Measurements from ENCODE around the gene SSH2. TPM values are rescaled to one million over a fixed set of nuclear protein-coding genes. Genes with fewer than 3 reads are reported as not detected.

SSH2 gene
- total and polyA plus RNA-seq, 5 experiments from 2014 or later: 27.1 to 73.9 (median 32.6) TPM

GRCh38 chr17:29582254-29582765 lies 347.7 kb downstream of the SSH2 start:
- ATAC-seq (no peak), DNase-seq (no peak)
- no peaks in the 10 kb centered on the region for H3K9me3 Mint-ChIP-seq
- POLR2A ChIA-PET: interaction anchor here (1.3 to 6.0 kb wide), 4 partner anchors 10 to 196 kb away, joined by 3 to 43 read pairs (median 17); partner anchors contain the start of gene ANKRD13B
- H3K4me1 Mint-ChIP-seq: peaks cover 19 to 49% (median 46%) of the 10 kb centered on the region in 4 donors
- no peaks in the 10 kb centered on the region for H3K27me3 Mint-ChIP-seq
- H3K4me3 Mint-ChIP-seq: no peak overlapping the region
- peak overlapping the region in 2 of 10 donors; percentile 38 to 67 for H3K27ac Mint-ChIP-seq
- H3K36me3 Mint-ChIP-seq: peaks cover 0 to 17% (median 3%) of the 10 kb centered on the region in 3 donors

- ATAC-seq: no peak
- DNase-seq: no peak
- H3K4me3 Mint-ChIP-seq: no peak overlapping the region
- H3K27me3 Mint-ChIP-seq: no peaks in the 10 kb centered on the region
- H3K9me3 Mint-ChIP-seq: no peaks in the 10 kb centered on the region
- POLR2A ChIA-PET: interaction anchor here (1.3 to 6.0 kb wide), 6 partner anchors 11 to 197 kb away, joined by 3 to 43 read pairs (median 16); partner anchors contain the start of genes ABHD15, ANKRD13B and TP53I13
- peaks cover 0 to 21% (median 3%) of the 10 kb centered on the region in 3 donors for H3K36me3 Mint-ChIP-seq
- peak overlapping the region in 2 of 10 donors; percentile 38 to 67 for H3K27ac Mint-ChIP-seq
- H3K4me1 Mint-ChIP-seq: peaks cover 18 to 43% (median 40%) of the 10 kb centered on the region in 4 donors
These were observed 348.3 kb downstream of the SSH2 start for GRCh38 chr17:29581583-29582253.

GRCh38 chr17:29579866-29580771 lies 349.9 kb downstream of the SSH2 start:
- H3K27ac Mint-ChIP-seq: peak overlapping the region; percentile 38 to 93 (median 76)
- ATAC-seq: peak; percentile 98 to 99
- peak overlapping the region in 1 of 10 donors; percentile 35 for H3K4me3 Mint-ChIP-seq
- peaks cover 11 to 28% (median 26%) of the 10 kb centered on the region in 4 donors for H3K4me1 Mint-ChIP-seq
- H3K36me3 Mint-ChIP-seq: peaks cover 0 to 31% (median 3%) of the 10 kb centered on the region in 3 donors
- POLR2A ChIA-PET: interaction anchor here (0.6 to 6.0 kb wide), 11 partner anchors 9 to 502 kb away, joined by 3 to 43 read pairs (median 6); partner anchors contain the start of genes ABHD15, ANKRD13B, CORO6 and TP53I13
- no peaks in the 10 kb centered on the region for H3K27me3 Mint-ChIP-seq
- peak; percentile 81 to 94 (median 89) for DNase-seq
- no peaks in the 10 kb centered on the region for H3K9me3 Mint-ChIP-seq

- H3K4me1 Mint-ChIP-seq: peaks cover 5 to 19% (median 16%) of the 10 kb centered on the region in 4 donors
- H3K27ac Mint-ChIP-seq: peak overlapping the region in 3 of 10 donors; percentile 11 to 62 (median 19)
- peaks cover 0 to 41% (median 4%) of the 10 kb centered on the region in 3 donors for H3K36me3 Mint-ChIP-seq
- no peaks in the 10 kb centered on the region for H3K27me3 Mint-ChIP-seq
- no peak for ATAC-seq
- DNase-seq: no peak
- no peak overlapping the region for H3K4me3 Mint-ChIP-seq
- H3K9me3 Mint-ChIP-seq: no peaks in the 10 kb centered on the region
- POLR2A ChIA-PET: interaction anchor here (1.4 to 6.0 kb wide), 6 partner anchors 8 to 352 kb away, joined by 4 to 43 read pairs (median 16); partner anchors contain the start of genes ABHD15, ANKRD13B and TP53I13
These were observed 351.2 kb downstream of the SSH2 start for GRCh38 chr17:29578626-29579485.

GRCh38 chr17:29577385-29578211 lies 352.4 kb downstream of the SSH2 start:
- ATAC-seq (no peak), DNase-seq (peak in 1 of 10 donors; percentile 59)
- peak overlapping the region in 1 of 10 donors; percentile 18 for H3K27ac Mint-ChIP-seq
- peaks cover 8 to 25% (median 14%) of the 10 kb centered on the region in 4 donors for H3K4me1 Mint-ChIP-seq
- H3K27me3 Mint-ChIP-seq: no peaks in the 10 kb centered on the region
- POLR2A ChIA-PET: interaction anchor here (1.1 to 1.7 kb wide), 3 partner anchors 9 to 15 kb away, joined by 3 to 6 read pairs (median 4); partner anchors contain the start of genes ANKRD13B and TP53I13
- no peak overlapping the region for H3K4me3 Mint-ChIP-seq
- H3K36me3 Mint-ChIP-seq: peaks cover 0 to 48% (median 4%) of the 10 kb centered on the region in 3 donors
- H3K9me3 Mint-ChIP-seq: no peaks in the 10 kb centered on the region

- POLR2A ChIA-PET: interaction anchor here (0.6 to 1.7 kb wide), 4 partner anchors 9 to 83 kb away, joined by 4 to 6 read pairs (median 4); partner anchors contain the start of genes ABHD15 and TP53I13
- H3K27me3 Mint-ChIP-seq: no peaks in the 10 kb centered on the region
- peaks cover 6 to 25% (median 14%) of the 10 kb centered on the region in 4 donors for H3K4me1 Mint-ChIP-seq
- H3K36me3 Mint-ChIP-seq: peaks cover 0 to 43% (median 2%) of the 10 kb centered on the region in 3 donors
- H3K27ac Mint-ChIP-seq: no peak overlapping the region
- ATAC-seq (no peak), DNase-seq (peak in 1 of 10 donors; percentile 46)
- no peaks in the 10 kb centered on the region for H3K9me3 Mint-ChIP-seq
- no peak overlapping the region for H3K4me3 Mint-ChIP-seq
These were observed 353.0 kb downstream of the SSH2 start for GRCh38 chr17:29577001-29577370.

GRCh38 chr17:29576214-29577000 lies 353.6 kb downstream of the SSH2 start:
- H3K4me3 Mint-ChIP-seq: no peak overlapping the region
- peaks cover 6 to 25% (median 14%) of the 10 kb centered on the region in 4 donors for H3K4me1 Mint-ChIP-seq
- POLR2A ChIA-PET: interaction anchor here (0.6 to 1.5 kb wide), 4 partner anchors 9 to 82 kb away, joined by 3 to 4 read pairs (median 4); partner anchors contain the start of genes ABHD15 and TP53I13
- H3K9me3 Mint-ChIP-seq: no peaks in the 10 kb centered on the region
- peaks cover 0 to 43% (median 2%) of the 10 kb centered on the region in 3 donors for H3K36me3 Mint-ChIP-seq
- DNase-seq (peak in 1 of 10 donors; percentile 57), ATAC-seq (no peak)
- no peak overlapping the region for H3K27ac Mint-ChIP-seq
- no peaks in the 10 kb centered on the region for H3K27me3 Mint-ChIP-seq

Other genes starting within 250 kb of the SSH2 start
- 1 to 10 TPM; 1.5 to 2.6 TPM for gene EFCAB5, start 11.4 kb upstream of the SSH2 start, total RNA-seq
- gene EFCAB5, start 11.4 kb upstream of the SSH2 start, polyA plus RNA-seq: under 1 TPM in 1 of 3 donors, not detected in 2; 0.17 TPM
- gene NSRP1, start 186.6 kb upstream of the SSH2 start, total RNA-seq: 10 to 100 TPM; 34.0 to 36.5 TPM
- 10 to 100 TPM; 15.1 to 40.6 (median 28.2) TPM for gene NSRP1, start 186.6 kb upstream of the SSH2 start, polyA plus RNA-seq

All from naive thymus-derived CD8-positive, alpha-beta T cell (primary cell).